Spleen (tissue), 11 donors: ENCODE measurements around the gene RPRD1A. TPM values are rescaled to one million over a fixed set of nuclear protein-coding genes. Genes with fewer than 3 reads are reported as not detected.

ENCODE experiments used
- DNase-seq: peaks from one replicate; pipeline ENCODE4 v3.0.0-alpha.2; 2020
- H3K27ac ChIP-seq, 8 donors: fragments of 200-600 bp; sonication (generic) in 7 of 8; 1 replicate in 4 of 8; 2 replicates in 4 of 8; pipeline versions ENCODE4 v1.5.0 to v1.8.0; 2016 to 2021; ENCODE audit warnings: inconsistent platforms in 4 of 8, mild to moderate bottlenecking in 4 of 8, moderate library complexity in 1 of 8
- H3K27me3 ChIP-seq, 7 donors: fragments of 200-600 bp; sonication (generic) in 6 of 7; replicated peaks in 1 of 7; 1 replicate in 4 of 7; 2 replicates in 3 of 7; pipeline versions ENCODE4 v1.5.0 to v1.8.0; 2016 to 2021; ENCODE audit warnings: inconsistent platforms in 3 of 7, mild to moderate bottlenecking in 1 of 7
- H3K36me3 ChIP-seq, 6 donors: fragments of 200-600 bp; sonication (generic) in 5 of 6; 1 replicate in 4 of 6; 2 replicates in 2 of 6; pipeline versions ENCODE4 v1.5.0 to v1.8.0; 2016 to 2021; ENCODE audit warnings: inconsistent platforms in 2 of 6
- H3K4me1 ChIP-seq, 6 donors: fragments of 200-600 bp; sonication (generic) in 5 of 6; 1 replicate in 3 of 6; 2 replicates in 3 of 6; pipeline versions ENCODE4 v1.5.0 to v1.8.0; 2016 to 2021; ENCODE audit warnings: inconsistent platforms in 3 of 6
- H3K4me3 ChIP-seq, 8 donors: fragments of 200-600 bp; sonication (generic) in 7 of 8; 1 replicate in 4 of 8; 2 replicates in 4 of 8; pipeline versions ENCODE4 v1.5.0 to v1.8.0; 2016 to 2021; ENCODE audit warnings: inconsistent platforms in 4 of 8, mild to moderate bottlenecking in 4 of 8, moderate library complexity in 2 of 8
- H3K9me3 ChIP-seq, 8 donors: fragments of 200-600 bp; sonication (generic) in 7 of 8; 1 replicate in 4 of 8; 2 replicates in 4 of 8; pipeline versions ENCODE4 v1.5.0 to v1.8.0; 2016 to 2021; ENCODE audit warnings: inconsistent platforms in 4 of 8
- CTCF ChIP-seq, 11 experiments: fragments of 200-600 bp in 7 of 11; fragments of 450-650 bp in 4 of 11; sonication (generic) in 4 of 11; IDR thresholded peaks in 8 of 11; conservative IDR thresholded peaks in 3 of 11; 1 replicate in 7 of 11; 2 replicates in 4 of 11; pipeline versions ENCODE4 v1.4.0 to v1.8.0; 2016 to 2021; ENCODE audit warnings: antibody characterized with exemption in 11 of 11, inconsistent platforms in 4 of 11, mild to moderate bottlenecking in 1 of 11
- POLR2A ChIP-seq, 3 donors: fragments of 450-650 bp; IDR thresholded peaks; one replicate each; pipeline ENCODE4 v1.5.1; 2017; ENCODE audit warnings: antibody characterized with exemption in 3 of 3, mild to moderate bottlenecking in 1 of 3
- POLR2AphosphoS5 ChIP-seq, 3 donors: sonication (generic); formaldehyde crosslinking; IDR thresholded peaks; one replicate each; pipeline ENCODE4 v1.5.1; 2017; ENCODE audit warnings: antibody characterized with exemption in 3 of 3
- WGBS, 5 donors: extraction: QIAGEN DNeasy Blood & Tissue Kit in 3 of 5; methylation state at CpG; one replicate each; pipeline versions ENCODE4 v1.1.5 to v1.1.7; 2013 to 2018; 5-methylcytosine and 5-hydroxymethylcytosine counted together
- intact Hi-C: fragments of 100-400 bp; cut with DNase I; formaldehyde crosslinking; loops from one replicate; pipeline ENCODE4 v1.15.0; 2023; ENCODE audit warnings: low total_unique reads
- polyA plus RNA-seq, 3 donors: library from polyadenylated mRNA; stranded (reverse); fragments of 200-250 nt; gene quantifications; one replicate each; pipeline ENCODE4 v1.2.1, GENCODE V29; 2013
- total RNA-seq, 7 donors: library from RNA; depleted of rRNA in 3 of 7; stranded (reverse); fragments of >200 nt in 3 of 7; fragmentation: NEBNext Ultra II Directional in 4 of 7; extraction: Animal tissue kit (Norgen Biotek cat#: 25700) in 4 of 7; gene quantifications; one replicate each; pipeline versions ENCODE4 v1.1.0 to v1.2.1, GENCODE V29; 2016 to 2021
- donor health status: healthy with polysubstance abuse.
- donor health status: DM: no; HTN: no; CAD: no; lungs with moderate emphysema.
- donor health status: DM: no; HTN: no; CAD: no.
- donor health status: Bipolar disorder and iron deficiency.
- donor health status: healthy.
- donor health status: DM: no; HTN: no; CAD: no.
- donor health status: DM: yes; HTN: yes; CAD: no.

RPRD1A gene
- total and polyA plus RNA-seq, 10 donors: 15.8 to 69.3 (median 47.1) TPM

GRCh38 chr18:36045241-36045991 lies 21.9 kb downstream of the RPRD1A start:
- 66 to 91% (median 84%) methylated on average over 3 of the region's 3 CpGs for WGBS, 5 donors
- no peak for TF ChIP-seq POLR2A (IDR thresholded peaks at IDR 0.05)
- no peak for TF ChIP-seq CTCF (IDR thresholded peaks at IDR 0.05 in 8 of 11, conservative IDR thresholded peaks at IDR 0.05 in 3 of 11)
- no peak for TF ChIP-seq POLR2AphosphoS5 (IDR thresholded peaks at IDR 0.05)

GRCh38 chr18:36043153-36043552 lies 24.2 kb downstream of the RPRD1A start:
- intact Hi-C loops: no loop called here
- Histone ChIP-seq H3K4me3 (no peak overlapping the region), H3K27me3 (no peaks in the 10 kb centered on the region), H3K9me3 (peaks cover 0 to 25% (median 20%) of the 10 kb centered on the region in 8 donors), H3K27ac (no peak overlapping the region), H3K4me1 (peaks cover 0 to 68% (median 28%) of the 10 kb centered on the region in 6 donors), H3K36me3 (peaks cover 0 to 13% (median 5%) of the 10 kb centered on the region in 6 donors)
- no peak for DNase-seq
- TF ChIP-seq POLR2A (IDR thresholded peaks at IDR 0.05) (no peak), POLR2AphosphoS5 (IDR thresholded peaks at IDR 0.05) (no peak), CTCF (IDR thresholded peaks at IDR 0.05 in 8 of 11, conservative IDR thresholded peaks at IDR 0.05 in 3 of 11) (no peak)
- WGBS, 5 donors: 81 to 97% (median 96%) methylated on average over 1 of the region's 1 CpG

More at GRCh38 chr18:36045241-36045991, 21.9 kb downstream of the RPRD1A start:
- no peak for DNase-seq
- Histone ChIP-seq H3K36me3 (no peaks in the 10 kb centered on the region), H3K27me3 (no peaks in the 10 kb centered on the region), H3K27ac (peak overlapping the region in 3 of 8 donors; percentile 26 to 34 (median 29)), H3K4me1 (peaks cover 0 to 68% (median 28%) of the 10 kb centered on the region in 6 donors), H3K4me3 (no peak overlapping the region), H3K9me3 (peaks cover 0 to 23% (median 12%) of the 10 kb centered on the region in 8 donors)
- intact Hi-C loops: no loop called here

GRCh38 chr18:36041146-36041545 lies 26.2 kb downstream of the RPRD1A start:
- intact Hi-C loops: no loop called here
- TF ChIP-seq POLR2AphosphoS5 (IDR thresholded peaks at IDR 0.05): no peak
- no peak for TF ChIP-seq POLR2A (IDR thresholded peaks at IDR 0.05)
- TF ChIP-seq CTCF (IDR thresholded peaks at IDR 0.05 in 8 of 11, conservative IDR thresholded peaks at IDR 0.05 in 3 of 11): no peak
- Histone ChIP-seq H3K9me3 (peaks cover 0 to 23% (median 20%) of the 10 kb centered on the region in 8 donors), H3K4me1 (peaks cover 0 to 57% (median 26%) of the 10 kb centered on the region in 6 donors), H3K4me3 (no peak overlapping the region), H3K36me3 (peaks cover 0 to 25% (median 9%) of the 10 kb centered on the region in 6 donors), H3K27ac (no peak overlapping the region), H3K27me3 (no peaks in the 10 kb centered on the region)
- no peak for DNase-seq
- 85 to 91% (median 91%) methylated on average over 3 of the region's 3 CpGs for WGBS, 5 donors

- H3K4me3 ChIP-seq: no peak overlapping the region
- WGBS, 5 donors: 96 to 98% (median 97%) methylated on average over 5 of the region's 5 CpGs
- H3K27me3 ChIP-seq: no peaks in the 10 kb centered on the region
- DNase-seq: no peak
- intact Hi-C loops: no loop called here
- TF ChIP-seq POLR2AphosphoS5 (IDR thresholded peaks at IDR 0.05) (no peak), CTCF (IDR thresholded peaks at IDR 0.05 in 8 of 11, conservative IDR thresholded peaks at IDR 0.05 in 3 of 11) (no peak), POLR2A (IDR thresholded peaks at IDR 0.05) (no peak)
- peaks cover 0 to 26% (median 9%) of the 10 kb centered on the region in 6 donors for H3K36me3 ChIP-seq
- H3K4me1 ChIP-seq: peaks cover 0 to 56% (median 32%) of the 10 kb centered on the region in 6 donors
- peaks cover 0 to 23% (median 20%) of the 10 kb centered on the region in 8 donors for H3K9me3 ChIP-seq
- H3K27ac ChIP-seq: no peak overlapping the region
Observed at GRCh38 chr18:36038102-36038663, 29.2 kb downstream of the RPRD1A start.
